Adipocyte (in vitro differentiated cells): ENCODE measurements around the gene SLC7A5.
"Not testable (repeated sequence)": the region's sequence is repeated elsewhere in the genome, so short reads cannot be mapped to it uniquely, and the experiment has no call there.

ENCODE experiments used
- DNase-seq: peaks from one replicate; pipeline ENCODE4 v3.0.0-alpha.2; 2015; ENCODE audit warnings: low read depth
- H3K27me3 ChIP-seq: replicated peaks from 2 replicates; pipeline ENCODE4 v1.7.0; 2013; ENCODE audit warnings: mild to moderate bottlenecking, low read length, moderate library complexity; ENCODE audit not compliant: control insufficient read depth, insufficient read depth
- H3K36me3 ChIP-seq: 2 replicates; pipeline ENCODE4 v1.7.0; 2013; ENCODE audit warnings: low read length, mild to moderate bottlenecking, moderate library complexity; ENCODE audit not compliant: control insufficient read depth, insufficient read depth, severe bottlenecking
- H3K4me1 ChIP-seq: 2 replicates; pipeline ENCODE4 v1.7.0; 2013; ENCODE audit warnings: mild to moderate bottlenecking, low read length, moderate library complexity; ENCODE audit not compliant: control insufficient read depth, insufficient read depth
- H3K4me3 ChIP-seq: 2 replicates; pipeline ENCODE4 v1.7.0; 2013; ENCODE audit warnings: mild to moderate bottlenecking, low read length, moderate library complexity
- H3K9ac ChIP-seq: 2 replicates; pipeline ENCODE4 v1.7.0; 2013; ENCODE audit warnings: mild to moderate bottlenecking, low read length, moderate library complexity
- H3K9me3 ChIP-seq: 2 replicates; pipeline ENCODE4 v1.7.0; 2013; ENCODE audit warnings: mild to moderate bottlenecking, low read length, moderate library complexity; ENCODE audit not compliant: control insufficient read depth

Gene SLC7A5

DNA sequence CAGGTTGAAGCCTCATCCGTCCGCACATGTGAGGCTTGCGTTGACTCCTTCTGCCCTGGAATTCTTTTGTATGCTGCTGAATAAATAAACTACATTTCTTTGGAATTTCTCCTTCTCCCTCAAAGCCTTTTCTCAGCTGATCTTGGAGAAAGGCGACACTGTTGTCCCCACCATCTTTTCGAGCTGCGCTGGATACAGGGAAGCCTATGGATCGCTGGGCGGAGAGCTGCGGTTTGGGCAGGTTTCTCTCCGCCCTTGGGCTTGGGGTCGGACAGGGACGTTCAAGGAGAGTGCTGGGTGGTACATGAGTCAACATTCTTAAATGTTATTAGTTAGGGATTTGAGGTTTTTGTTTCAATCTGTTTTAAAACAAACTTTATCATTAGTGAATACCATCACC, 31.2 kb upstream of the SLC7A5 start:
- not testable (repeated sequence) for H3K4me1 ChIP-seq, H3K9me3 ChIP-seq, H3K27me3 ChIP-seq, H3K4me3 ChIP-seq, DNase-seq, H3K36me3 ChIP-seq, H3K9ac ChIP-seq

DNA sequence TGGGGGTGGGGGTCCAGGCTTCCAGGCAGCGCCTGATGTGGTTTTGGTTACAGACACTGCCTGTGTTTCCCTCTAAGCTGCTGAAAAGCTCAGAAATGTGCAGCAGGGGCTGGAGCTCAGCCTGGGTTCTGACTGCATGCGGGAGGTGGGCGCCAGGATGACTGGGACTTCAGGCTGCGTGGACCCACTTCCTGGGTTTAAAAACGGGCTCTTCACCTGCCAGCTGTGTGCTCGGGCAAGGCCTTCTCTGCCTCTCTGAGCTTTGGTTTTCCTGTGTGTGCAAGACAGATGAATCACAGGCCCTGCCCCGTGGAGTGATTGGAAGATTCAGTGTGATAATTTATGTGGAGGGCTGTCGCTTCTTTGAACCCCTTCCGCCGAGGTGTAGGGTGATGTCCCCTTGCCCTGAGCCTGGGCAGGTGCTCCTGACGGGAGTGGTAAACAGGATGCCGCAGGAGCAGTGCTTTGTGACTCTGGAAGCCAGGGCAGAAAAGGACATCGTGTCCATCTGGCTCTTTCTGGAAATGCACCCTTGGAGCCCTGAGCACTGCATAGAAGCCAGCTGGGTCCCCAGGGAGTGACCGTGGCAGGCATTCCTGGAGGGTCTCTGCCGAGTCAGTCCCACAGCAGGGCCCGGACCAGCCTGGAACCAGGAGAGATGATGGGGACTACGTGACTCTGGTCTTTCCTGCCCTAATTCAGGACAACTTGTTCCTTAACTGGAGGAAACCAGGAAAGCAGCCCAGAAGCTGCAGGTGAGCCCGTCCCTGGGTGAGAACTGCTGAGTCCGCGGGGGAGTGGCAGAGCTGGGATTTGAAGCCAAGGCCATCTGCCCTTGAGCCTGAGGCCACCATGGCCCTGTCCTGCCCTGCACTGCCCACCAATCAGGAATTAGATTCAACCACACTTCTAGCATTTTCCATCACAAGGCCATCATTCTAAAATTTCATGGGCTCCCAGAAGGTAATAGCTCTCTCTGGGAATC, 28.5 kb upstream of the SLC7A5 start:
- no peak overlapping the region for H3K9ac ChIP-seq
- no peak overlapping the region for H3K4me3 ChIP-seq
- no peaks in the 10 kb centered on the region for H3K9me3 ChIP-seq
- no peaks in the 10 kb centered on the region for H3K36me3 ChIP-seq
- H3K4me1 ChIP-seq: peaks cover 16% of the 10 kb centered on the region
- H3K27me3 ChIP-seq: peaks cover 7% of the 10 kb centered on the region
- DNase-seq: no peak

DNA sequence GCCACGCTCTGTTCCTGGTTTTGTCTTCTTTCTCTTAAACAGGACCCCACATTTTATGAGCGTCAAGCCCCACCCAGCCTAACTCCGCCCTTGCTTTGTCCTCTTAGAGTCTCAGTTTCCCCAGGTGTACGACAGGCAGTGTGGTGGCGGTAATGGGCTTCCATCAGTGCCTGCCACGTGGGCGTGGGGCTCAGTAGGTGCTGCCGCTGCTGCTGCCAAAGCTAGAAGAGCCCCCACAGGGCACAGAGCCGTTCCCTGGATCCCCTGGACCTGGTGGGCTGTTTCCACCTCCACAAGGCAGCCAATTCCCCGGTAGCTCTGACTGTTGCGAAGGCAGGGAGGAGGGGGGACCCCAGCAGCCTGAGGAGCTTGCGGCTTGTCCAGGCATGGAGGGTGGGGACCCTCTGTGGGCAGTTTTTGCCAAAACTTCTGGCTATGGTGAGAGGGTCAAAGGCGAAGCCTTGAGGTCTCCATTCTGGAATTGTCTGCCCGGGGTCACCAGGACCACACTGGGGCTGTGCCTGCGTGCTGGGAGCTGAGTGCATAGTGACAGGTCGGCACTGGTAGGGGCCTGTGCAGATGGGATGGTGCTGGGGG, 27.7 kb upstream of the SLC7A5 start:
- H3K9ac ChIP-seq, H3K4me3 ChIP-seq, H3K27me3 ChIP-seq, H3K9me3 ChIP-seq, H3K36me3 ChIP-seq, DNase-seq: not testable (repeated sequence)
- peaks cover 16% of the 10 kb centered on the region for H3K4me1 ChIP-seq

DNA sequence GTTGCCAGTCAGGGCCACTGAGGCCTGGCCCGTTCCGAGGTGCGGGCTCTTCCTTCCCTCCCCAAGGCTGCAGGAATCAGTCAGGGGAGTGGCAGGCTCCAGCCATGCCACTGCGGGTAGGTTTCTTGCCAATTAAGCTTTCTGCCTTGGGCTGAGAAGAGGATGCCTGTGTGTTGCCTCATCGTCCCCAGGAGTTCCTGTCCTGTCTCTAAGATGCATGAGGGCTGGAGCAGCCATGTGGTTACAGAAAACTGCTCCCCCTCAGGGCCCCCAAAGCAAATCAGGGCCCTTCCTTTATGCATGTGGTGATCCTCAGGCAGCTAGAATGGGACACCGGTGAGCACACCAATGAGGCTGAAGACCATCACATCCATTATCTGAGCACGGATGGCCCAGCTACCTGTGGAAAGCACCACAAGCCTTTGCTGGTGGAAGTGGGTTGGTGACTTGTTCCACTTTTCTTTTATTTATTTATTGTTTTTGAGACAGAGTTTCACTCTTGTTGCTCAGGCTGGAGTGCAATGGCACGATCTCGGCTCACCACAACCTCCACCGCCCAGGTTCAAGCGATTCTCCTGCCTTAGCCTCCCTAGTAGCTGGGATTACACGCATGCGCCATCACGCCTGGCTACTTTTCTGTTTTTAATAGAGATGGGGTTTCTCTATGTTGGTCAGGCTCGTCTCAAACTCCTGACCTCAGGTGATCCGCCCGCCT, 27.0 kb upstream of the SLC7A5 start:
- H3K36me3 ChIP-seq, H3K9me3 ChIP-seq, H3K4me3 ChIP-seq, H3K9ac ChIP-seq, H3K27me3 ChIP-seq: not testable (repeated sequence)
- peak; percentile 47 for DNase-seq
- peaks cover 16% of the 10 kb centered on the region for H3K4me1 ChIP-seq

DNA sequence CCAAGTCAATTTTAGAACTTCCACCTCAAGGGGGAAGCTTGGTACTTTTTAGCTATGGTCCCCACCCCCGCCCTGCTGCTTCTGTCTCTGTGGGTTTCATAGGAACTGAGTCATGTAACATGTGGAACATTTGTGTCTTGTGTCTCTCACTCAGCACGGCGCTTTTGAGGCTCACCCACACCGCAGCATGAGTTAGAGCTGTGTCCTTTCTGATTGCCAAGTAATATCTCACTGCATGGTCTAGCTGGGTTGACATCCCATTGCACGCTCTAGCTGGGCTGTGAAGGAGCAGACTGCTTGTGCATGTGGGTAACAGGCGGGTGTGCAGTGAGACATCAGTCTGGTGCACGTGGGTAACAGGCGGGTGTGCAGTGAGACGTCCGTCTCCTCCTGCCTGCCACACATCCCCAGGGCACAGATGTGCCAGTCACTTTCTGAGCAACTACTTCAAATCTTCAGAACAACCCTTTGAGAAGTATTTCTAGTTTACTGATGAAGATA, 26.4 kb upstream of the SLC7A5 start:
- Histone ChIP-seq H3K9me3 (no peaks in the 10 kb centered on the region), H3K36me3 (no peaks in the 10 kb centered on the region), H3K27me3 (peaks cover 7% of the 10 kb centered on the region), H3K4me1 (peaks cover 16% of the 10 kb centered on the region), H3K9ac (no peak overlapping the region), H3K4me3 (no peak overlapping the region)
- DNase-seq: peak; percentile 39

DNA sequence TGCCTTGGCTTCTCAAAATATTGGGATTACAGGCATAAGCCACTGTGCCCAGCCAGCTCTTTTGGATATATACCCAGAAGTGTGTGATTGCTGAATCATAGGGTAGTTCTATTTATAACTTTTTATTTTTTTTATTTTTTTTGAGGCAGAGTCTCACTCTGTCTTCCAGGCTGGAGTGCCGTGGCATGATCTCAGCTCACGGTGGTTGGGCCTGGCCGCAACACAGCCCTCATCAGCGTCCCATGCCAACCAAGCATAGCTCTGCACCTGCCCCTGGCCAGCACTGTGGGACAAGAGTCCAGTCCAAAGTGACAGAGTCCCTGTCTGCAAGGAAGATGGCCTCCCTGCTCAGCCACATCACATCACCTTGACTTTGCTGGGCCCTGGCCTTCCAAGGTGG, 24.7 kb upstream of the SLC7A5 start:
- peaks cover 16% of the 10 kb centered on the region for H3K4me1 ChIP-seq
- DNase-seq: peak; percentile 57
- H3K4me3 ChIP-seq, H3K36me3 ChIP-seq, H3K9ac ChIP-seq, H3K27me3 ChIP-seq, H3K9me3 ChIP-seq: not testable (repeated sequence)

DNA sequence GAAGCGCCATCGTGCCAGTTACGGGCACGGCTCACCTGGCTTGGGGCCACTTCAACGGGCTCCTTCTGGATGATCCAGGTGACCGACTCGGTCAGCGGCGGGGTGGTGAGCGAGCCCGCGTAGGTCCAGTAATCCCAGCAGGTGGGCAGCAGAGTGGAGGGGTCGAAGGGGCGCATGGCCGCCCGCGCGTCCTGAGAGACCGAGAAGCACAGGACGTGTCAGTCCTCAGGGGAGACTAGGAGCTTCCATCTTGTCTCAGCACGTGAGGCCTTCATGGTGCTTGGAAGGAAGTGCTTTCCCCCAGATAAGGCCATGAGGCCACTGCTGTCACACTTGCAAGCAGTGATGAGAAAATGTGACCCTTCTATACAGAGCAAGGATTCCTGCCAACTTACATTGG, 22.5 kb upstream of the SLC7A5 start:
- Histone ChIP-seq H3K36me3 (no peaks in the 10 kb centered on the region), H3K4me3 (no peak overlapping the region), H3K27me3 (no peaks in the 10 kb centered on the region), H3K9ac (no peak overlapping the region), H3K4me1 (peaks cover 16% of the 10 kb centered on the region), H3K9me3 (peaks cover 3% of the 10 kb centered on the region)
- no peak for DNase-seq

DNA sequence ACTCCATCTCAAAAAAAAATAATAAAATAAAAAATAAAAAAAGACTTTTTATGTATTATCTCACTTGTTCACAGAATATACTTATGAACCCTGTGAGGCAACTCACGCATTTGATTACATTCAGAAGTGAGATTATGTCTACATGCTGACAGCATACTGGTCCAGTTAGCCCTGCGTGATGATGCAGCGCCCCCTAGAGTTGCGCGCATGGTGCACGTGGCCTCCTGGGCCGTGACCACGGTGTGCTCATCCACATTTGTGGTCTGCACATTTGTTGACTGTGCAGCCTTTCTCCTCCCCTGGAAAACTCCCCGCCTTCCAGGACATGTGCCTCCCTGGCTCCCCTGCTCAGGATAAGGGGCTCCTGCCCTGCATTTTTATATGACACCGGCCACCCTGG, 20.5 kb upstream of the SLC7A5 start:
- H3K4me1 ChIP-seq, H3K27me3 ChIP-seq, H3K9ac ChIP-seq, H3K36me3 ChIP-seq, H3K4me3 ChIP-seq, DNase-seq, H3K9me3 ChIP-seq: not testable (repeated sequence)

DNA sequence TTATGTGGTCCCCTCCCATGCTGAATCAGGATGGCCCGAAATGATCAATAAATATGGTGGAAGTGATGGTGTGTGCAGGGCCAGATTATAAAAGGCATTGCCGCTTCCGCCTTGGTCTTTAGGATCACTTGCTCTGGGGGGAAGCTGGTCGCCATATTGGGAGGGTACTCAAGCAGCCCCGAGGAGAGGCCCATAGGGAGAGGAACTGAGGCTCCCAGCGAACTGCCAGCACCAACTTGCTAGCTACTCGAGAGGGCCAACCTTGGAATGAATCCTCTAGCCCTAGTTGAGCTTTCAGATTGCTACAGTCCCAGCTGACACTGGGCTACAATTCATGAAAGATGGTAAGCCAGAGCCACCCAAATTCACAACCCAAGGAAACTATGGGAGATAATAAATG, 19.0 kb upstream of the SLC7A5 start:
- H3K9me3 ChIP-seq, H3K4me1 ChIP-seq, H3K36me3 ChIP-seq, H3K9ac ChIP-seq, DNase-seq, H3K27me3 ChIP-seq, H3K4me3 ChIP-seq: not testable (repeated sequence)

DNA sequence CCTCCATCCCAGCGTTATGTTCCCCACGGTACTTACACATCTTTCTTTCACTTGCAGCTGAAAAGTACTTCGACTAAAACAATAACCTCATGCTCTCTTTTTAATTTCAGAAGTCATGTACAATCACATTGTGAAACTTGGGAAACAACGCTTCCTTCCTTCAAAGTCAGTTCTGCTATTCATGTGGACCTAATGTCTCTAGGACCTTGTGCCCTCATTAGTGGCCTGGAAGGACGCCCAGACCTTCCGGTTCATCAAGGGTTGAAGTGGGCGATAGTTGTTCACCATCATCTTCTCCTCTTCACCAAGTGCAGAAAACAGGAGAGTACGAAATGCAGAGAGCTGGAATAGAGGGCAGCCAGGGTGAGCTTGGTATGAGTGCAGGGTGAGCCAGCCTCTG, 18.6 kb upstream of the SLC7A5 start:
- not testable (repeated sequence) for H3K27me3 ChIP-seq, H3K9ac ChIP-seq, DNase-seq, H3K9me3 ChIP-seq, H3K36me3 ChIP-seq, H3K4me3 ChIP-seq, H3K4me1 ChIP-seq

DNA sequence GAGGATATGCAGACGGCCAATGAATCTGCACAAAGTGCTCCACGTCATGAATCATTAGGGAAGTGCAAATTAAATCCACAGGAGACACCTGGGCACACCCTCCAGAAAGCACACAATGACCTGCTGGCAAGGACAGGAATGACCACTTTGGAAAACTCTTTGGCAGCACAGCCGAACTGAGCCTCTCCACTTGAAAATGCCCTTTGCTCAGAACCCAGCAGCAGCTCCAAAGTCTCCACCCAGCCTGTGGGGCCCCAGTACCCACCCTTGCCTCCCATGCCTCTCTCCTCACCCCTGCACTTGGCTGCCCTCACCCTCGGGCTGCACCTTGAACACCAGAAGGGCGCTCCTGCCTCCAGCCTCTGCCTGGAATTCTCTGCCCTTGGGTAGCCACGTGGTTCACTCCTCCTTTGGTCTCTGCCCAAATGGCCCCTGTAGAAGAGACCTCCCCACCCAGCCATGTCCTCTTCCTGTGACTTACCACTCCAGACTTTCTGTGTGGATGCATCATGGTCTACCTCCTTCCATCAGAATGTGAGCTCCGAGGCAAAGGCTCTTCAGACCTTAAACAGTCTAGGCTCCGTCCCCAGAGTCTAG, 16.2 kb upstream of the SLC7A5 start:
- not testable (repeated sequence) for H3K9me3 ChIP-seq, H3K36me3 ChIP-seq, H3K4me1 ChIP-seq, H3K9ac ChIP-seq, H3K4me3 ChIP-seq, DNase-seq
- peaks cover 18% of the 10 kb centered on the region for H3K27me3 ChIP-seq
